Esophagus muscularis mucosa (tissue), 4 donors: ENCODE data around the gene RNU6-8. TPM values are rescaled to one million over a fixed set of nuclear protein-coding genes. Genes with fewer than 3 reads are reported as not detected.

ENCODE experiments used
- DNase-seq: peaks from one replicate; pipeline ENCODE4 v3.0.0-alpha.2; 2017; ENCODE audit errors: extremely low spot score
- H3K27ac ChIP-seq, 4 donors: fragments of 200-600 bp; sonication (generic); replicated peaks in 1 of 4; 1 replicate in 3 of 4; 2 replicates in 1 of 4; pipeline ENCODE4 v1.5.1; 2016 to 2019; ENCODE audit warnings: mild to moderate bottlenecking in 1 of 4
- H3K27me3 ChIP-seq, 4 donors: fragments of 200-600 bp; sonication (generic); one replicate each; pipeline versions ENCODE4 v1.5.1 to v1.6.0; 2016 to 2019
- H3K36me3 ChIP-seq, 4 donors: fragments of 200-600 bp; sonication (generic); one replicate each; pipeline ENCODE4 v1.5.1; 2016 to 2019
- H3K4me1 ChIP-seq, 4 donors: fragments of 200-600 bp; sonication (generic); one replicate each; pipeline ENCODE4 v1.5.1; 2016 to 2019
- H3K4me3 ChIP-seq, 4 donors: fragments of 200-600 bp; sonication (generic); 1 replicate in 2 of 4; 2 replicates in 2 of 4; pipeline ENCODE4 v1.5.1; 2016 to 2019; ENCODE audit warnings: mild to moderate bottlenecking in 4 of 4, moderate library complexity in 1 of 4
- H3K9me3 ChIP-seq, 4 donors: fragments of 200-600 bp; sonication (generic); 1 replicate in 3 of 4; 2 replicates in 1 of 4; pipeline ENCODE4 v1.5.1; 2016 to 2019
- CTCF ChIP-seq, 3 experiments: fragments of 200-600 bp in 2 of 3; fragments of 450-650 bp in 1 of 3; sonication (generic) in 2 of 3; IDR thresholded peaks; one replicate each; pipeline ENCODE4 v1.5.1; 2017 to 2019; ENCODE audit warnings: antibody characterized with exemption in 3 of 3, mild to moderate bottlenecking in 2 of 3, moderate library complexity in 1 of 3
- EP300 ChIP-seq: sonication (generic); formaldehyde crosslinking; IDR thresholded peaks from one replicate; pipeline ENCODE4 v1.6.1; 2017; ENCODE audit warnings: antibody characterized with exemption
- POLR2A ChIP-seq: fragments of 450-650 bp; IDR thresholded peaks from one replicate; pipeline ENCODE4 v1.6.1; 2017; ENCODE audit warnings: antibody characterized with exemption, moderate library complexity, mild to moderate bottlenecking, low read depth
- POLR2AphosphoS5 ChIP-seq, 2 donors: sonication (generic); formaldehyde crosslinking; IDR thresholded peaks; one replicate each; pipeline ENCODE4 v1.6.1; 2017; ENCODE audit warnings: antibody characterized with exemption in 2 of 2
- WGBS: methylation state at CpG from one replicate; pipeline ENCODE4 v1.1.5; 2018; 5-methylcytosine and 5-hydroxymethylcytosine counted together
- intact Hi-C: fragments of 100-400 bp; cut with DNase I; formaldehyde crosslinking; loops from one replicate; pipeline ENCODE4 v1.15.1; 2023
- total RNA-seq, 4 donors: library from RNA; depleted of rRNA; stranded (reverse); fragments of >200 nt; gene quantifications; one replicate each; pipeline versions ENCODE4 v1.1.0 to v1.2.1, GENCODE V29; 2016

The RNU6-8 gene
- total RNA-seq, 4 donors from 2014 or later: not detected

GRCh38 chr14:32232481-32232880 lies 29.4 kb upstream of the RNU6-8 start:
- 94% methylated on average over 1 of the region's 1 CpG for WGBS
- H3K27ac ChIP-seq: no peak overlapping the region
- no peak for DNase-seq
- no peaks in the 10 kb centered on the region for H3K9me3 ChIP-seq
- no peak overlapping the region for H3K4me3 ChIP-seq
- no peaks in the 10 kb centered on the region for H3K36me3 ChIP-seq
- TF ChIP-seq POLR2A: no peak
- TF ChIP-seq POLR2AphosphoS5 (IDR thresholded peaks at IDR 0.05): no peak
- TF ChIP-seq EP300: no peak
- TF ChIP-seq CTCF (IDR thresholded peaks at IDR 0.05): no peak
- intact Hi-C loops: no loop called here
- H3K4me1 ChIP-seq: peaks cover 16 to 22% (median 18%) of the 10 kb centered on the region in 4 donors
- H3K27me3 ChIP-seq: no peaks in the 10 kb centered on the region

- intact Hi-C loops: no loop called here
Observed at GRCh38 chr14:32230695-32231280, 27.7 kb upstream of the RNU6-8 start.

GRCh38 chr14:32230181-32230580 lies 27.1 kb upstream of the RNU6-8 start:
- TF ChIP-seq POLR2A (no peak), CTCF (IDR thresholded peaks at IDR 0.05) (no peak), EP300 (no peak), POLR2AphosphoS5 (IDR thresholded peaks at IDR 0.05) (no peak)
- Histone ChIP-seq H3K9me3 (no peaks in the 10 kb centered on the region), H3K4me3 (no peak overlapping the region), H3K27ac (peak overlapping the region; percentile 46 to 75 (median 60)), H3K4me1 (peaks cover 23 to 38% (median 27%) of the 10 kb centered on the region in 4 donors), H3K36me3 (no peaks in the 10 kb centered on the region), H3K27me3 (no peaks in the 10 kb centered on the region)
- intact Hi-C loops: no loop called here
- no peak for DNase-seq
- 11% methylated on average over 3 of the region's 3 CpGs for WGBS

More at GRCh38 chr14:32230695-32231280, 27.7 kb upstream of the RNU6-8 start:
- no peaks in the 10 kb centered on the region for H3K9me3 ChIP-seq
- no peak for DNase-seq
- TF ChIP-seq POLR2AphosphoS5 (IDR thresholded peaks at IDR 0.05): no peak
- TF ChIP-seq POLR2A: no peak
- no peak for TF ChIP-seq EP300
- no peak for TF ChIP-seq CTCF (IDR thresholded peaks at IDR 0.05)
- no peaks in the 10 kb centered on the region for H3K36me3 ChIP-seq
- H3K27me3 ChIP-seq: no peaks in the 10 kb centered on the region
- peak overlapping the region; percentile 46 to 75 (median 60) for H3K27ac ChIP-seq
- H3K4me3 ChIP-seq: no peak overlapping the region
- WGBS: 85% methylated on average over 2 of the region's 2 CpGs
- H3K4me1 ChIP-seq: peaks cover 18 to 32% (median 21%) of the 10 kb centered on the region in 4 donors

GRCh38 chr14:32226056-32226455 lies 23.0 kb upstream of the RNU6-8 start:
- no peaks in the 10 kb centered on the region for H3K9me3 ChIP-seq
- intact Hi-C loops: no loop called here
- DNase-seq: no peak
- peaks cover 15 to 36% (median 29%) of the 10 kb centered on the region in 4 donors for H3K4me1 ChIP-seq
- H3K27me3 ChIP-seq: no peaks in the 10 kb centered on the region
- TF ChIP-seq POLR2A (no peak), CTCF (IDR thresholded peaks at IDR 0.05) (no peak), POLR2AphosphoS5 (IDR thresholded peaks at IDR 0.05) (no peak), EP300 (no peak)
- no peak overlapping the region for H3K4me3 ChIP-seq
- no peaks in the 10 kb centered on the region for H3K36me3 ChIP-seq
- H3K27ac ChIP-seq: peak overlapping the region in 3 of 4 donors; percentile 36 to 76 (median 65)
- 93% methylated on average over 1 of the region's 1 CpG for WGBS

- Histone ChIP-seq H3K36me3 (no peaks in the 10 kb centered on the region), H3K9me3 (no peaks in the 10 kb centered on the region), H3K4me3 (no peak overlapping the region), H3K27ac (peak overlapping the region; percentile 29 to 76 (median 50)), H3K4me1 (peaks cover 9 to 30% (median 23%) of the 10 kb centered on the region in 4 donors), H3K27me3 (no peaks in the 10 kb centered on the region)
- DNase-seq: no peak
- TF ChIP-seq CTCF (IDR thresholded peaks at IDR 0.05): no peak
- TF ChIP-seq POLR2A: no peak
- TF ChIP-seq POLR2AphosphoS5 (IDR thresholded peaks at IDR 0.05): no peak
- no peak for TF ChIP-seq EP300
- 0% methylated on average over 1 of the region's 1 CpG for WGBS
- intact Hi-C loops: no loop called here
Observed at GRCh38 chr14:32225378-32225920, 22.4 kb upstream of the RNU6-8 start.
